B cell (primary cell): Measurements from ENCODE around the gene ARHGAP19.

Source experiments
- CTCF ChIP-seq: fragments of 200-600 bp; IDR thresholded peaks from one replicate; pipeline ENCODE4 v1.8.0; 2022; ENCODE audit warnings: antibody characterized with exemption, mild to moderate bottlenecking
- EZH2 ChIP-seq: IDR thresholded peaks from 2 replicates; pipeline ENCODE4 v1.6.1; 2012; ENCODE audit warnings: borderline replicate concordance, low read depth, mild to moderate bottlenecking, moderate library complexity, low read length; ENCODE audit not compliant: insufficient read depth, poor library complexity, severe bottlenecking

GRCh38 chr10:97261656-97262055 is 30.8 kb downstream of the ARHGAP19 start:
- no peak for TF ChIP-seq EZH2
- no peak for TF ChIP-seq CTCF
